ENCODE measurements around the gene UBE2B.

- TF ChIP-seq CTCF (IDR thresholded peaks at IDR 0.05) (no peak), POLR2AphosphoS5 (IDR thresholded peaks at IDR 0.05) (no peak), POLR2A (IDR thresholded peaks at IDR 0.05) (no peak)
Observed at GRCh38 chr5:134411228-134411545, 39.8 kb downstream of the UBE2B start.
